Esophagus muscularis mucosa (tissue), 3 donors: ENCODE data around the gene LEKR1.

Source experiments
- POLR2AphosphoS5 ChIP-seq, 2 donors: sonication (generic); formaldehyde crosslinking; IDR thresholded peaks; one replicate each; pipeline ENCODE4 v1.6.1; 2017; ENCODE audit warnings: antibody characterized with exemption in 2 of 2
- TF ChIP-seq, protein P1 (sequence below), 3 experiments: fragments of 200-600 bp in 2 of 3; fragments of 450-650 bp in 1 of 3; sonication (generic) in 2 of 3; IDR thresholded peaks; one replicate each; pipeline ENCODE4 v1.5.1; 2017 to 2019; ENCODE audit warnings: antibody characterized with exemption in 3 of 3, mild to moderate bottlenecking in 2 of 3, moderate library complexity in 1 of 3

DNA sequence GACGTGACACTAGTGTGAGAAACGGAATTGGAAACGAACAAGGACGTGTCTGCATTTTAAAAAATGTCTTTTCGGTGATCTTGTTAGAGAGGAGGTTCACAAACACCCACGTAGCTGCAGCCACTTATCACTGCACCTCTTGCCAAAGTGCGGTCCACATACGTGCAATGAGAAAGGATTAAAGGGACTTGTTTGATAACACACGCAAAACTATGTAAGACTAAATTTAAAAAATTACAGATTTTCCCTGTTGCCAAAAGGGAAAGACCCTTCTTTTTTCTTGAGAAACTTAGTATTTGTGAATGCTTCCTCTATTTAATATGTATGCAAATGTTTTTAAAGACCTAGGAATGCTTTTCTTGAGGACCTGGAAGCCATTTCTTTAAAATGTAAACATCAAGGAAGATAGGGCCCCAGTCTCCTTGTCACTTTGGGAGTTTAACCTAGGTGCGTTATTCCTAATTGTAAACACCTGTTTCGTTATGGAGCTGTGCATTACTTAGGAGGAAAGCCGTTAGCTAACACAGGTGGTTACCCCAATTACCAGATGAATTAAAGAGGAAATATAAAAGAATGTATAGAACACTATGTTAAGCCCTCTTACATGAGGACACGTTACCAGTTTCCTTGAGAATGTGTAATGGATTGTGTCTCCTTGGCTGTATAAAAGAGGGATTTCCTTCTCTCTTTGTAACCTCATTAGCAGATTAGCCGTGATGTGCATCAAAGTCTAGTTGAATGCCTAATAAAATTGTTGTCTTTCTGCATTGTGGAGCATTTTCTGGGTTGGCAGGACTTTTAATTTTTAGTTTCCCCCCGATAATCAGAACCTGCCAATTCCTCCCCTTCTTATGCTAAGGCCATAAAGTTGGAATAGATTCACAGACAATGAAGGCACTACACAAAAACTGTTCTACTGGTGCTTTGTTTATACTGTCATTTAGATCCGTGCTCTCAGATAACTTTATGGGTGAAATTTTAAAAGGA, 1.0 kb downstream of the LEKR1 start:
- TF ChIP-seq, protein P1, sequence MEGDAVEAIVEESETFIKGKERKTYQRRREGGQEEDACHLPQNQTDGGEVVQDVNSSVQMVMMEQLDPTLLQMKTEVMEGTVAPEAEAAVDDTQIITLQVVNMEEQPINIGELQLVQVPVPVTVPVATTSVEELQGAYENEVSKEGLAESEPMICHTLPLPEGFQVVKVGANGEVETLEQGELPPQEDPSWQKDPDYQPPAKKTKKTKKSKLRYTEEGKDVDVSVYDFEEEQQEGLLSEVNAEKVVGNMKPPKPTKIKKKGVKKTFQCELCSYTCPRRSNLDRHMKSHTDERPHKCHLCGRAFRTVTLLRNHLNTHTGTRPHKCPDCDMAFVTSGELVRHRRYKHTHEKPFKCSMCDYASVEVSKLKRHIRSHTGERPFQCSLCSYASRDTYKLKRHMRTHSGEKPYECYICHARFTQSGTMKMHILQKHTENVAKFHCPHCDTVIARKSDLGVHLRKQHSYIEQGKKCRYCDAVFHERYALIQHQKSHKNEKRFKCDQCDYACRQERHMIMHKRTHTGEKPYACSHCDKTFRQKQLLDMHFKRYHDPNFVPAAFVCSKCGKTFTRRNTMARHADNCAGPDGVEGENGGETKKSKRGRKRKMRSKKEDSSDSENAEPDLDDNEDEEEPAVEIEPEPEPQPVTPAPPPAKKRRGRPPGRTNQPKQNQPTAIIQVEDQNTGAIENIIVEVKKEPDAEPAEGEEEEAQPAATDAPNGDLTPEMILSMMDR (IDR thresholded peaks at IDR 0.05): no peak
- TF ChIP-seq POLR2AphosphoS5 (IDR thresholded peaks at IDR 0.05): no peak
